GM19043 (cell line): ENCODE results near the gene PCYOX1L.

Experiments
- ATAC-seq: cut with Tn5 transposase; IDR thresholded peaks from one replicate; pipeline ENCODE4 v1.9.1; 2021; ENCODE audit warnings: low read depth; ENCODE audit not compliant: unreplicated experiment

PCYOX1L gene

DNA sequence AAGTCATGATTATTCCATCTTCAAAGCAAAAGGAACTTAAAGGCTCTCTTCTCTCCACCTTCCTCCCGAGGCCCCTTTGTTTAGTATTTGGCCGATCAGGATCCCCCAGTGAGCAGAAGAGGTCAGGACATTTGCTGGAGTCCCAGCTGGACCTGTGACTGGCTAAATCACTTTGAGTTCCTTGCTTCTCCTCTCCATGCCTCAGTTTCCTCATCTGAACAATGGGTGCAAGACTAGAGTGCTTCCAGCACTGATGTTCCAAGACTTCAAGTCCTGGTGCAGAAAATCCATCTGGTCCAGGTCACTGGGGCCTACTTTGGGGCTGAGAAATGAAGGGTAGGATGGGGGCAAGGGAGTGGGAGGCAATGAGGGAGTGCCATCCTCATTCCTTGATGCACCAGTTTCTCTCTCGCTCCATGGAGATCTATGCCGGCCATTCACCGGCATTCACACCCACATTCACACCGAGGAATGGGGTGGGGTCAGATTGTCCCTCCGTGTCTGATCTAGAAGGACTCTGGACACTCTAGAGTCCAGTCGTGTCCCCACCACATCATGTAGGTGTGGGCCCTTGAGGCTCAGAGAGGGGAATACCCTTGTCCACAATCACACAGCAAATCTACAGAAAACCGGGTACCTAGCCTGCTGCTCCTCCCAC is 60.0 kb downstream of the PCYOX1L start:
- ATAC-seq, result no peak

DNA sequence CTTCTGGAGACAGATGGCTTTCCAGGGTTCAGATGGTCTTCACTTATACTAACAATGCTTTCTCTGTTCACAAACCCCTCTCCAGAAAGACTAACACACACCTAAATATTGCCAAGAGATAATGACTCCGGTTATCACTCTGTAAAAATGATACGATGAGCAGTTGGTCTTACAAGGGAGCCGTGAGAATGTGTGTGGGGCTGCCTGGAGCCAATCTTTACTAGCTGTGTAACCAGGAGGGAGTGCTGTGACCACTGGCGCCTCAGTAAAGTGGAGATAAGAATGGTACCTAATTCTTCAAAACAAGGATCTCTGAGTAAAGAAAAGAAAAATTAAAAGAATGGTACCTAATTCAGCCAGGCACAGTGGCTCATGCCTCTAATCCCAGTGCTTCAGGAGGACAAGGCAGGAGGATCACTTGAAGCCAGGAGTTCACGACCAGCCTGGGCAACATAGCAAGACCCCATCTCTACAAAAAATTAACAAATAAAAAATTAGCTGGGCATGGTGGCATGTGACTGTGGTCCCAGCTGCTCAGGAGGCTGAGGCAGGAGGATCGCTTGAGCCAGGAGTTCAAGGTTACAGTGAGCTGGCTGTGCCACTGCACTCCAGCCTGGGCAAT is 61.2 kb downstream of the PCYOX1L start:
- no peak for ATAC-seq
